GM23338 (cell line): ENCODE results near the gene ZBTB25. TPM values are rescaled to one million over a fixed set of nuclear protein-coding genes. Genes with fewer than 3 reads are reported as not detected.

Source experiments
- ATAC-seq: fragments of 200-7000 bp; cut with Tn5 transposase; 3 replicates; pipeline ENCODE4 v1.9.1; 2020
- DNase-seq: peaks from one replicate; pipeline ENCODE4 v3.0.0-alpha.2; 2015; ENCODE audit warnings: low spot score
- H2AFZ ChIP-seq: fragments of 200-600 bp; sonication (generic); 2 replicates; pipeline ENCODE4 v1.8.0; 2016; ENCODE audit warnings: antibody characterized with exemption, mild to moderate bottlenecking, moderate library complexity
- H3F3A ChIP-seq: fragments of 200-600 bp; sonication (generic); replicated peaks from 2 replicates; pipeline ENCODE4 v1.8.0; 2017; ENCODE audit warnings: antibody characterized with exemption, mixed run types, low read depth
- H3K27ac ChIP-seq: fragments of 200-600 bp; sonication (generic); 2 replicates; pipeline ENCODE4 v1.6.1; 2016; ENCODE audit warnings: low read depth
- H3K27me3 ChIP-seq: fragments of 200-600 bp; sonication (generic); 2 replicates; pipeline ENCODE4 v1.8.0; 2016; ENCODE audit warnings: mild to moderate bottlenecking, mixed run types, moderate library complexity; ENCODE audit not compliant: insufficient read depth
- H3K36me3 ChIP-seq: fragments of 200-600 bp; sonication (generic); 2 replicates; pipeline ENCODE4 v1.8.0; 2016; ENCODE audit warnings: mild to moderate bottlenecking; ENCODE audit not compliant: insufficient read depth
- H3K4me1 ChIP-seq: fragments of 200-600 bp; sonication (generic); 2 replicates; pipeline ENCODE4 v1.8.0; 2016; ENCODE audit warnings: mild to moderate bottlenecking, moderate library complexity; ENCODE audit not compliant: insufficient read depth
- H3K4me2 ChIP-seq: fragments of 200-600 bp; sonication (generic); 2 replicates; pipeline ENCODE4 v1.7.1; 2017; ENCODE audit warnings: mixed run types
- H3K4me3 ChIP-seq: fragments of 200-600 bp; sonication (generic); 2 replicates; pipeline ENCODE4 v1.6.1; 2016; ENCODE audit warnings: mixed run types
- H3K79me2 ChIP-seq: fragments of 200-600 bp; sonication (generic); replicated peaks from 2 replicates; pipeline ENCODE4 v1.8.0; 2017; ENCODE audit warnings: mild to moderate bottlenecking; ENCODE audit not compliant: insufficient read depth
- H3K9me2 ChIP-seq: fragments of 200-600 bp; sonication (generic); 2 replicates; pipeline ENCODE4 v1.8.0; 2017; ENCODE audit not compliant: insufficient read depth
- H4K20me1 ChIP-seq: fragments of 200-600 bp; sonication (generic); replicated peaks from 2 replicates; pipeline ENCODE4 v1.8.0; 2017; ENCODE audit warnings: mild to moderate bottlenecking; ENCODE audit not compliant: insufficient read depth
- H3K27ac Mint-ChIP-seq: 2 replicates; pipeline ENCODE4 v1.8.0; 2020; ENCODE audit warnings: inconsistent platforms, mild to moderate bottlenecking, moderate library complexity, mixed read lengths
- H3K27me3 Mint-ChIP-seq: 3 replicates; pipeline ENCODE4 v1.8.0; 2022; ENCODE audit warnings: low read depth, mild to moderate bottlenecking, moderate library complexity, mixed read lengths, inconsistent platforms; ENCODE audit not compliant: insufficient read depth, poor library complexity
- H3K36me3 Mint-ChIP-seq: 3 replicates; pipeline ENCODE4 v1.8.0; 2021; ENCODE audit warnings: low read depth, mild to moderate bottlenecking, inconsistent platforms, moderate library complexity, mixed read lengths
- H3K4me1 Mint-ChIP-seq: 3 replicates; pipeline ENCODE4 v1.8.0; 2020; ENCODE audit warnings: mild to moderate bottlenecking, inconsistent platforms, mixed read lengths
- H3K4me3 Mint-ChIP-seq: 3 replicates; pipeline ENCODE4 v1.8.0; 2021; ENCODE audit warnings: moderate library complexity, mild to moderate bottlenecking, inconsistent platforms, mixed read lengths
- H3K9me3 Mint-ChIP-seq: 3 replicates; pipeline ENCODE4 v1.8.0; 2020; ENCODE audit warnings: moderate library complexity, mild to moderate bottlenecking, inconsistent platforms, mixed read lengths
- CTCF ChIP-seq, 2 experiments: fragments of 200-600 bp in 1 of 2; sonication (generic) in 1 of 2; conservative IDR thresholded peaks; 2 replicates each; pipeline versions ENCODE4 v1.5.1 to v1.6.1; 2016 to 2017; ENCODE audit warnings: antibody characterized with exemption in 2 of 2, low read depth in 2 of 2, mild to moderate bottlenecking in 2 of 2, moderate library complexity in 1 of 2
- ETS1 ChIP-seq: IDR thresholded peaks from 2 replicates; pipeline ENCODE4 v1.6.1; 2016; ENCODE audit warnings: antibody characterized with exemption
- NANOG ChIP-seq: IDR thresholded peaks from 2 replicates; pipeline ENCODE4 v1.6.1; 2016; ENCODE audit warnings: antibody characterized with exemption, borderline replicate concordance
- ZNF462 ChIP-seq: fragments of 250-450 bp; sonication (Bioruptor Pico); IDR thresholded peaks from 2 replicates; pipeline ENCODE4 v1.5.0; 2020; ENCODE audit warnings: mild to moderate bottlenecking, moderate library complexity
- polyA plus RNA-seq: library from polyadenylated mRNA; unstranded; fragments of >200 nt; fragmentation: Nextera tagmentation; extraction: Ambion mirVana; gene quantifications from 2 replicates; pipeline ENCODE4 v1.2.1, GENCODE V29; 2016
- total RNA-seq: library from RNA; depleted of rRNA; stranded (reverse); fragments of >200 nt; shearing (Covaris generic); gene quantifications from 2 replicates; pipeline ENCODE4 v1.2.3, GENCODE V29; 2014

Gene ZBTB25
- total and polyA plus RNA-seq, 2 experiments from 2014 or later = 5.8 to 8.0 TPM

- TF ChIP-seq ZNF462 (no peak), ETS1 (no peak), NANOG (no peak)
These were observed 15.0 kb downstream of the ZBTB25 start (continued) for GRCh38 chr14:64488590-64489099.

- ATAC-seq (no peak), DNase-seq (no peak)
- Mint-ChIP-seq H3K4me1 (peaks cover 12% of the 10 kb centered on the region; the same call in 2 of the 3 replicates), H3K27me3 (no peaks in the 10 kb centered on the region), H3K9me3 (no peaks in the 10 kb centered on the region), H3K36me3 (no peaks in the 10 kb centered on the region), H3K27ac (no peak overlapping the region), H3K4me3 (no peak overlapping the region)
- H3K4me2 ChIP-seq = no peak overlapping the region
- TF ChIP-seq ETS1 (no peak), CTCF (conservative IDR thresholded peaks at IDR 0.05; ENCODE audit: low read depth in 2 of 2) (peak in 1 of 2 experiments; percentile 54; a peak in 3 of 4 replicates)
- no peak overlapping the region for H3K27ac ChIP-seq
- H3K4me3 ChIP-seq = no peak overlapping the region
- H2AFZ ChIP-seq = no peak overlapping the region
- H3K4me1 ChIP-seq = no peaks in the 10 kb centered on the region
- H3F3A ChIP-seq = no peaks in the 10 kb centered on the region
- H3K36me3 ChIP-seq = no peaks in the 10 kb centered on the region
- H3K27me3 ChIP-seq = no peaks in the 10 kb centered on the region
- no peaks in the 10 kb centered on the region for H3K9me2 ChIP-seq
- H3K79me2 ChIP-seq = no peaks in the 10 kb centered on the region
- no peaks in the 10 kb centered on the region; the same call in 1 of the 2 replicates for H4K20me1 ChIP-seq
These were observed 24.9 kb downstream of the ZBTB25 start for GRCh38 chr14:64478634-64479250.
